Medulla oblongata (tissue), 1 donor: ENCODE results near the gene PANX2.
"Not testable (repeated sequence)": the region's sequence is repeated elsewhere in the genome, so short reads cannot be mapped to it uniquely, and the experiment has no call there.

Experiments used
- DNase-seq: peaks from one replicate; pipeline ENCODE4 v3.0.0-alpha.2; 2015; ENCODE audit errors: extremely low spot score

The PANX2 gene

DNA sequence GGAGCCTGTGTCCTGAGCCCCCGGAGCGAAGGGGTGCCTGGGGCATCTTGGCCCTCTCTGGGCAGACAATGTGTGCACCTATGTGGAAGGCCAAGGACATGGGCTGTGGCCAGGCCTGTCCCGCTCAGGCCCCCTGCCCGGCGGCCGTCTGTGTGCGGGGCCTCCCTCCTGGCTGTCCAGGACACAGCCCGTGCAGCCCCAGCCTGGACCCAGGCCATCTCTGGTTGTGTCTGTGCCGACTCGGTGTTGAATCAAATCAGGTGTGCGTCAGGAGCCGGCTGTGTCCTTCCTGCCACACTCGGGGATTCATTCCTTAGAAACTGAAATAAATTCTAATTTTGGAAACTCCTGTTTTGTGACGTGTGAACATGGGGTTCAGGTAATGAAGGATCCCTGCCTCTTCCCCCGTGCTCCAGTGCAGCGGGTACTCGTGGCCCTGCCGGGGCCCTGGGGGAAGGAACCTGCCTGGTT, 28.8 kb downstream of the PANX2 start:
- no peak for DNase-seq

DNA sequence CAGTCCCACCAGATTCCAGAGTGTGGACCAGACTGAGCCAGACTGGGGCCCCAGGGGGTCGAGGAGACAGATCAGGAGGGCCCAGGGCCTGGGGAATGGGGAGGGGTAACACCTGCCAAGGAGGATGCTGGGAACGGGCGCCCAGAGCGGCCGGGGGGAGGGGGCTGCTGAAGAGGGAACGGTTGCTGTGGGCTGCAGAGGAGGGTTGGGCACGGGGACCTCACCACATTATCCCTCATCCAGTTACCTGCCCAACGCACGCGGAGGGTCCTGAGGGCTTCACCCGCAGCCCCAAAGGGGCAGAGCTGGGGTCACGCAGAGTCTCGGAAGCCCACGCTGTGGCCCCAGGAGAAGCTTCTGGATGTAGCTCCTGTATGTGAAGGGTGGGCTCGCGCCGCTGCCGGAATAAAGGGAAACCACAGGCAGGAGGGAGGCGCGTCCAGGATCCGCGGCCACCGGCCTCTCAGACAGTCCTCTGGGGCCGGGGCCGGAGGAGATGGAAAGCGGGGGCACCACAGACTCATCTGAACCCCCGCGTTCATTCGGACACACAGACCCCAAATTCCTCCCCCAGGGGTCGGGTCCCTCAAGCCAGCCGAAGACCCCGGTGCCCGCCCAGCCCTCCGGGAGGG, 29.4 kb downstream of the PANX2 start:
- no peak for DNase-seq

DNA sequence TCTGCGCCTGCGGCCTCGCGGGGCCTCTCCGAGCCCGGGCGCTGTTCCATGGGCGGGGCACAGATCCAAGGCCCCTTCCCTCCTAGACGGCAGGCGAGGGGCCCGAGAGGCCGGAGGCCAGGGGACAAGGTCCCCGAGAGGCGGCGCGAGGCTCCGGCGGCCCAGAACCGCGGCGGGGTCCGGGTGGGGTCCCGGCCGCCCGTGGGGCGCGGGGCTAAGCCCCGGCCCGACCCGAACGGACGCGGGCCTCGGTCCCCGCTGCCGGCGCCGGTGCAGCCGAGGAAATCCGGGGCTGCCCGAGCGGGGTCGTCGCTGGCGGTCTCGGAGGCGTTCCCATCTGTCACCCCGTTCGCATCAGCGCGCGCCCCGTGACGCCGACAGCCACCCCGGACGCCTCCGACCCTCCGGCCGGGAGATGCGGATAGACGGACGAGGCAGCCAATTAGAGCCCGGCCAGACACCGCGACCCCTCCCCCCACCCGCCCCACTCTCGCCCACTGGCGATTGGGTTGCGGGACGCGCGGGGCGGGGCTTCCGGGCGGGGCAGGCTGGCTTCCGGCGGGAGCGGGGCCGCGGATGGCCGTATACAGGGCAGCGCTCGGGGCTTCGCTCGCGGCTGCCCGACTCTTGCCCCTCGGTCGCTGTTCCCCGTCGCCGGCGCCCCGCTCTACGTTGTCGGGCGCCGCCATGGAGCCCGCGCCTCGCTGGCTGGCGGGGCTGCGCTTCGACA, 30.1 kb downstream of the PANX2 start, which contains the start of gene SELENOO:
SELENOO (plus strand) TSS at position 551 of the 730 bp plus-strand sequence; CDS start at position 577, 26 bp downstream.
- peak; percentile 91 for DNase-seq

DNA sequence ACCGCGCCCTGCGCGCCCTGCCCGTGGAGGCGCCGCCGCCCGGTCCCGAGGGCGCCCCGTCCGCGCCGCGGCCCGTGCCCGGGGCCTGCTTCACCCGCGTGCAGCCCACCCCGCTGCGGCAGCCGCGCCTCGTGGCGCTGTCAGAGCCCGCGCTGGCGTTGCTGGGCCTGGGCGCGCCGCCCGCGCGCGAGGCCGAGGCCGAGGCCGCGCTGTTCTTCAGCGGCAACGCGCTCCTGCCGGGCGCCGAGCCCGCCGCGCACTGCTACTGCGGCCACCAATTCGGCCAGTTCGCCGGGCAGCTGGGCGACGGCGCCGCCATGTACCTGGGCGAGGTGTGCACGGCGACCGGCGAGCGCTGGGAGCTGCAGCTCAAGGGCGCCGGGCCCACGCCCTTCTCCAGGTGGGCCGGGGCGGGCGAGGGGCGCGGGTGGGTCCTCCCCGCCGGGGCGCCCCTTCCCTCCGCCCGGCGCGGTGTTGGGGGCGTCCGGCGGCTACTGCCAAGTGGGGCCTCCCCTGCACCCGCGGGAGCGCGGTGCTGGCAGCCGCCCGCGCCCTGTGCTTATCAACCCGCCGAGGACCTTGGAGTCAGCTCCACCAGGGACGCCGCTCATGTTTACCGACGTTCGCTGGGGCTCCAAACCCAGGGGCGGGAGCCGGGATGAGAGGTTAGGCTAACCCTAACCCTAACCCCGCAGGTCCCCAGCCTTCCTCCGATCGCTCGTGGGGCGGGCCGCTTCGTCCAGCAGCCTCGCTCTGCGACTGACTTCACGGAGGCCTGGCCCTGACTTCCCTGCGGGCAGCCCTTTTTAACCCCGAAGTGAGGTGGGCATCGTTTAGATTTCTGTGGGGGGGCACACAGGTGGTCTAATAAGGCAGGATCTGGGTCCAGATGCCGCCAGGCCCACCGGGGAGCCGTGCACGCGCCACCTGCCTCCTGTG, 30.9 kb downstream of the PANX2 start:
- DNase-seq = no peak

DNA sequence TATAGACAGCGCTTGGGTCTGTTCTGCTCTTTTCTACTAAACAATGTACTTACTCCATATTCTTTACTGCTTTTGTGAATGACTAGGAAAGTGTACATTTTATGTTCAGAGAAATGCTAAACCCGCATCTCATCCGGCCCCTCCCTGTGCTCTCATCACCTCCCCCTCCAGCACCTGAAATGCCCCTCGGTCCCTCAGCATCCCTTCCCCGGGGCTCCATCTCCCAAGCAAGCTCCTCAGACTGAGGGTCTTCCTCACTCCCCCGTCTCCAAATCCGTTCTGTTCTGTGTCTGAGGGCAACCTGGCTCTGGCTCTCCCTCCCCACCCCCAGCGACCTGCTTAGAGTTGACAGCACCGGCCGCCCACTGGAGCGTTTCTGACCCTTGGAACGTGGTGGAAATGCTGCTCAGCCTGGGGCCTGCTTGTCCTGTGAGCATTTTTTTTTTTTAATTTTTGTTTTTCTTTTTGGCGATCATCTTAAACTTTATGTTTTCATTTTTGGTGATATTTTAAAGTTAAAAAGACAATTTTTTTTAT, 31.7 kb downstream of the PANX2 start:
- no peak for DNase-seq

DNA sequence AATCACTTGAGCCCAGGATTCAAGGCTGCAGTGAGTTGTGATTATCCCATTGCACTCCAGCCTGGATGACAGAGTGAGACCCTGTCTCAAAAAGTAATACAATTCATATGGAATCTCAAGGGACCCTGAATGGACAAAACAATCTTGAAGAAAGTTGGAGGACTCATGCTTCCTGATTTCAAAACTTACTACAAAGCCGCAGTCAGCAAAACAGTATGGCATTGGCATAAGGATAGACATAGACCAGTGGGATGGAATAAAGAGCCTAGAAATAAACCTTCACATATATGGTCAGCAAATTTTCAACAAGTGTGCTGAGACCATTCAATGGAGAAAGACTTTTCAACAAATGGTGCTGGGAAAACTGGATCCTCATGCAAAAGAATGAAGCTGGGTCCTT, 32.8 kb downstream of the PANX2 start:
- no peak for DNase-seq

DNA sequence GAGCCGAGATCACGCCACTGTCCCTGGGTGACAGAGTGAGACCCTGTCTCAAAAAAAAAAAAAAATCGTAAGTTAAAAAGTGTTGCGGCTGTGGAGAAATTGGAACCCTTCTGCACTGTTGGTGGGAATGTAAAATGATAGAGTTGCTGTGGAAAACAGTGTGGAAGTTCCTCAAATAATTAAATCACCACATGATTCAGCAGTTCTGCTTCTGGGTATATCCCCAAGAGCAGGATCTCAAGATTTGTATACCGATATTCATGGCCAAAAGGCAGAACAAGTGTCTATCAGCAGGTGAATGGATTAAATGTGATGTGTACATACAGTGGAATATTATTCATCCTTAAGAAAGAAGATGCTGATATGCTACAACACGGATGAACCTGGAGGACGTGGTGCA, 34.0 kb downstream of the PANX2 start:
- DNase-seq = no peak

DNA sequence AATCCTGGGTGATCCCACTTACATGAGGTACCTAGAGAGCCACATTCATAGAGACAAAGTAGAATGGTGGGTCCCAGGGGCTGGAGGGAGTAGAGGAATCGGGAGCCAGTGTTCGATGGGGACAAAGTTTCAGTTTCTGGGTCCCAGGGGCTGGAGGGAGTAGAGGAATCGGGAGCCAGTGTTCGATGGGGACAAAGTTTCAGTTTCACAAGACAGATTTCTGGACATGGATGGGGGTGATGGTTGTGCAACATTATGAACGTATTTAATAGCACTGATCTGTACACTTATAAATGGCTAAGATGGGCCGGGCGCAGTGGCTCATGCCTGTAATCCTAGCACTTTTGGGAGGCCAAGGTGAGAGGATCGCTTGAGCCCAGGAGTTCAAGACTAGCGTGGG, 34.5 kb downstream of the PANX2 start:
- not testable (repeated sequence) for DNase-seq

DNA sequence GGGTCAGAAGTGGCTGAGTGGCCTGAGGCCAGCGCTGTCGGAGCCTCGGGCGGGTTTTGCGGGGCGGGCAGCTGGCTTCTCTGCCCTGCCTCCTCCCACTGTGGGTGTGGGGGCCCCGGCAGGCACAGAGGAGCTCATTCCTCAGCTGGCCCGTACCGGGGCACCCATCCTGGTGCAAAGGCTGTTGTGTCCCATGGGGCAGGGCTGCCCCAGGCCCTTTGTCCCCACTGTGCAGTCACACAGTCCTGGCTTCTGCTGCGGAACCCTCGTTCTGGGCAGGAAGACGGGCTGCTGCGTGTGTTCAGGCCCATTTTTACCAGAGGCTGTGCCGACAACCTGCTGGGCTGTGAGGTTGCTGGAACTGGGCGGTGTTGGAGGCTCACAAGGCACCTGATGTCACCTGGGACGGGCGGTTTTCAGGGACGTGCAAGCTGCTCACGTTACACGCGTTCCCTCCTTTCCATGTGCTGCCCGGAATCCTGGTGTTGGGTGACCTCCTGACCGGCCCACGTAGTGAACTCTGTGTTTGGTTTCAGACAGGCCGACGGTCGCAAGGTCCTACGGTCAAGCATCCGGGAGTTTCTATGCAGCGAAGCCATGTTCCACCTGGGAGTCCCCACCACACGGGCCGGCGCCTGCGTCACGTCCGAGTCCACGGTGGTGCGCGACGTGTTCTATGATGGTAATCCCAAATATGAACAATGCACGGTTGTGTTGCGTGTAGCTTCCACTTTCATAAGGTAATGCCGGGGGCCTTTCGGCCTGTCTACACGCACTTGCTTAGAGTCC, 35.4 kb downstream of the PANX2 start:
- DNase-seq = no peak

DNA sequence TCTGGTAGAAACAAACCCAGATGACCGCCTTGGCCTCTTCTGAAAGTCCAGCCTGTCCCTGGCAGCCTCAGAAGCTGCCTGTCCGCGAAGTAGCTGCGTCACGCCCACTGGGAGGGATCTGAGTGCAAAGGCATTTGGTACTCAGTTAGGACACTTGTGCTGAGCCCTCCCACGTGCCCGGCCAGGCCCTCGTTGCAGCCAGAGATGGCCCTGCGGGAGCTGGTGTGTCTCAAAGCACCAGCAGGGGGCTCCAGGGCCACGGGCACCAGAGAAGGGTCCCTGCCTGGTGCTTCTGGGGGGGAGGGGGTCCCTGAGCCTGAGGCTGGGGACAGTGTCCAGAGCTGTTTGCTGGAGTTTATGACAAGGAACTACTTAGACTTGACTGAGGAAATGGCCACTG, 36.1 kb downstream of the PANX2 start:
- peak; percentile 61 for DNase-seq

DNA sequence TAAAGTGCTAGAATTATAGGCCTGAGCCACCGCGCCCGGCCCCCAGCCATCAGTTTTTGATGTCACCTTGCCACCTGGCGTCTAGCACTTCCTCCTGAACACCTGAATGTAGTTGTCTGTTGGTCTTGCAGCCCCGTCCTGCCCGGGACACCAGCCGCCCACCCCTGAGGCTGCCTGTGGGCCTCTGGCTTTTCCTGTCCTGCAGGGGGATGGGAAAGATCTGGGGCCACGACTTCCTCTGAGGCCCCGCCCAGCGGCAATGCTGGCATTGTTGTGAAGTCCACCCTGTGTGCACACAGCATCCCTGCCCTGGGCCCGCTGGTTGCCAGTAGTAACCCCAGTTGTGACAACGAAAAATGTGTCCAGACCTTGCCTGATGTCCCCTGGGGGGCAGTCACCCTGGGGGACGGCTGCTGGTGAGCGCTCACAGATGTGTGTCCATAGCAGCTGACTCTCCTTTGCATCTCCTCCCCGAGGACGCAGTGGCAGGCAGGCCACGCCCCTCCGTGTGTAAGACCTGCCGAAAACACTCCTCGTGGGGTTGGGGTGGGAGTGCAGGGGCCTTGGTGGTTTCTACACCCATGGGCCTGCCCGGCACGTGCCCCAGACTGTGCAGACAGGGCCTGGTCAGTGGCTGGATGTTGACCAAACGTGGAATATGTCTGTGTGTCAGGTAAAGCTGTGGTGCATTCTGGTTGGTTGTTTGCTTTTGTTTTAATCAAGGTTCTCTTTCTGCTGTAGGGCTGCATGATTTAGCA, 37.0 kb downstream of the PANX2 start:
- DNase-seq = no peak

DNA sequence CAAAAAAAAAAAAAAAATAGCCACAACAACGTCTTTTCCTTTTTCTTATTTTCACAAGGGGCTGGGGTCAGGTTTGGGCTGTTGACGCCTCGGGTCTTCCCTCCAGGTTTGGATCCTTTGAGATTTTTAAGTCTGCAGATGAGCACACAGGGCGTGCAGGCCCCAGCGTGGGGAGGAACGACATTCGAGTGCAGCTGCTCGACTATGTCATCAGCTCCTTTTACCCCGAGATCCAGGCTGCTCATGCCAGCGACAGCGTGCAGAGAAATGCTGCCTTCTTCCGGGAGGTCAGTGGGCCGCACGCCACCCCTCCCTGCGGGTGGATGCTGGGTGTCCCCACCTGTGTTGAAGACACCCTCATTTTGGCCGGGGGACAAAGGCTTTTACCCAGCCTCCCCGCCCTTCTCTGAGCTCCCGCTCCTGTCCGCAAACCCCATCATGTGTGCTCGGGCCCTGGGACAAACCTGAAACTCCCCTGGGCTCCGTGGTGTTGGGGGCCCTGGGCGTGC, 38.0 kb downstream of the PANX2 start:
- no peak for DNase-seq

DNA sequence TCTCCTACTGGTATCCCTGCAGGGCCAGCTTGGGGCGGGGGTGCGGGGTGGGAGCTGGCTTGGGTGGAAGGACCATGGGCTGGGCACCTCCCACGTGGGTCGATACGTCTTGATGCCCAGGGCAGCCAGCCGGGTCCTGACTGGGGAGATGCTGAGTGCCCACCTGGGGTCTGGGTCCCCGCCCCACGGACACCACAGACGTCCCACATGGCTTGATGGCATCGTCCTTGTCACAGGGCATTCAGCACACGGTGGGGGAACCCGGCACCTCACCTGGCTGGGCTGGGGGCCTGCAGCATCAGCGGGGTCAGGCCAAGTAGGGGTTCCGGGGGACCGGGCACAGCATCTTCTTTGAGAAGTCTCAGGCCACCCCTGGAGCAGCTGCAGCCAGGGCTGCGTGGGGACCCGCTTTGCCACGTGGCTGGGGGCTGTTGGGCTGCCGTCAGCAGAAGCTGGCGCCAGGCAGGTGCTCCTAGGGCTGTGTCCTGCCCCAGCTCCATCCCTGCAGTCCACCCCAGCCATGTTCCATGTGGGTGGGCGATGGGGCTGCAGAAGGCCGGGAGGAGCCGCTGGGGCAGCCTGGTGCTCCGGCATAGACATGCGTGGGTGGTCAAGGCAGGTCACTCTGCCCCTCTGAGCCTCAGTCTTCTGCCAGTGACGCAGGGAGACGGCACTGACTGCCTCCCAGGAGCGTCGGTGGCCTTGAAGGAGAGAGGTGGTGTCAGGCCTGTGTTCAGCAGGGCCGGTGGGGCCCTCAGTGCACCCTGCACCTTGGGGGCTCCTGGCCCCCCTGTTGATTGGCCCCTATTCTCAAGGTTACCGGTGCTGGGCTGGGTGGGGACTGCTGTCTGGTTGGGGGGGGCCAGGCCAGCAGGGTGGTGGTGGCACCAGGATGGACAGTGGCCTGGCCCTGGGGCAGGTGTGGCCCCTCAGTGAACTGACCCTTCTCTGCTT, 38.7 kb downstream of the PANX2 start:
- DNase-seq = no peak

DNA sequence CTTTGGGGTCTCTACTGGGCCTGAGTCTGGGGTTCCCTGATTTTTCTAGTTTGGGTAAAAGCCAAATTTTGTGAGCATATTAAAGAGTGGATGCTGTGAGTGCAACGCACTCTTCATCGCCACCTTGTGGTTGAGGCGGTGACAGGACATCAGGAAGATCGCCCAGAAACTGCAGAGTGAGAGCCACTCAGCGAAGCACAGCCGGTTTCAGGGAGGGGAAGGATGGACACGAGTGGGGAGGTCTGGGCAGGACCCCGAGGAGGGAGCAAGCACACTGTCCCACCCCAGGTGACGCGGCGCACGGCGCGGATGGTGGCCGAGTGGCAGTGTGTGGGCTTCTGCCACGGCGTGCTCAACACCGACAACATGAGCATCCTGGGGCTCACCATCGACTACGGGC, 39.4 kb downstream of the PANX2 start:
- peak; percentile 74 for DNase-seq

DNA sequence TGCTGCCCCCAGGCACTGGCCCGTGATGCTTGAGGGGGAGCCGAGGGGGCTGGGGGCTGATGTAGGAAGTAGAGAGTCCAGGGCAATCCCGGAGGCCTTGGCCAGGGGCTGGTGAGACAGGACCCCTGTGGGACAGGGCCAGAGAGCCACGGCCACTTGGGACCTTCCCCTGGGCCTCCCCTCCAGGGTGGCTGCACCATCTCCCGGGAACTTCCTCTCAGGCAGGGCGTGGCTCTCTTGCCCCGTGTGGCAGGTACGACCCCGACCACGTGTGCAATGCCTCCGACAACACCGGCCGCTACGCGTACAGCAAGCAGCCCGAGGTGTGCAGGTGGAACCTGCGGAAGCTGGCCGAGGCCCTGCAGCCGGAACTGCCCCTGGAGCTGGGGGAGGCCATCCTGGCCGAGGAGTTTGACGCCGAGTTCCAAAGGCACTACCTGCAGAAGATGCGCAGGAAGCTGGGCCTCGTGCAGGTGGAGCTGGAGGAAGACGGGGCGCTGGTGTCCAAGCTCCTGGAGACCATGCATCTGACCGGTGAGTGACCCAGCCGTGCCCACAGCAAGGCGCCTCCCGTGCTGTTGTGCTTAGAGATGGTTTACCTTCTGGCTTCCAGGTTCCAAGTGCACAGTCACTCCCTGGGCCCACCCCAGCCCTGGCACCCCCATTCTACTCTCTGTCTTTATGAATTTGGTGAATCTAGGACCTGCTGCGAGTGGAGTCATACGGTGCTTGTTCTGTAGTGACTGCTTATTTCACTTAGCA, 40.0 kb downstream of the PANX2 start:
- DNase-seq = no peak

DNA sequence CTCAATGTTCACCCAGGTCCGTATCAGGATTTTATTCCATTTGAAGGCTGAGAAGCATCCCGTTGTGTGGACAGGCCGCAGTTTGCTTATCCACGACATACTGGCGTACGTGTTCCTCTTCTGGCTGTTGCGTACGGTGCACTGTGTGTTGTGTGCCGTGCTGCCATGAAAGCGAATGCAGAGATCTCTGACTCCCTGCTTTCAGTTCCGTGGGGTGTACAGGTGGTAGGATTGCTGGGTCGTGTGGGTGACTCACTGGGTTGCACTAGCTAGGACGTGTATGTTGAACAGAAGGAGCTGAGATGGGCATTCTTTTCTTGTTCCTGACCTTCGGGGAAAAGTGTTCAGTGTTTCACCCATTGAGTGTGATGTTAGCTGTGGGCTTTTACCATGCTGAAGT, 40.6 kb downstream of the PANX2 start:
- DNase-seq = no peak

DNA sequence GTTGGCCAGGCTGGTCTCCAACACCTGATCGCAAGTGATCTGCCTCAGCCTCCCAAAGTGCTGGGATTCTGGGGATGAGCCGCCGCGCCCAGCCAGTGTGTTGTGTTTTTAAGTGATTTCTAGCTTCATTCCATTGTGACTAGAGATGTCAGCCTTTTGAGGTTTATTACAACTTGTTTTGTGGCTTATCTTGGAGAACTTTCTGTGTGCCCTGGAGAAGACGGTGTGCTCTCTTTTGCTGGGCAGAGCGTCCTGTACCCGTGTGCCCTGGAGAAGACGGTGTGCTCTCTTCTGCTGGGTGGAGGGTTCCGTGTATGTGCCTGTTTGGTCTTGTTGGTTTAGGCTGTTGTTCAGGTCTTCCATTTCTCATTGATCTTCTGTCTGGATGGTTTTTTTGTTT, 42.7 kb downstream of the PANX2 start:
- DNase-seq = no peak

DNA sequence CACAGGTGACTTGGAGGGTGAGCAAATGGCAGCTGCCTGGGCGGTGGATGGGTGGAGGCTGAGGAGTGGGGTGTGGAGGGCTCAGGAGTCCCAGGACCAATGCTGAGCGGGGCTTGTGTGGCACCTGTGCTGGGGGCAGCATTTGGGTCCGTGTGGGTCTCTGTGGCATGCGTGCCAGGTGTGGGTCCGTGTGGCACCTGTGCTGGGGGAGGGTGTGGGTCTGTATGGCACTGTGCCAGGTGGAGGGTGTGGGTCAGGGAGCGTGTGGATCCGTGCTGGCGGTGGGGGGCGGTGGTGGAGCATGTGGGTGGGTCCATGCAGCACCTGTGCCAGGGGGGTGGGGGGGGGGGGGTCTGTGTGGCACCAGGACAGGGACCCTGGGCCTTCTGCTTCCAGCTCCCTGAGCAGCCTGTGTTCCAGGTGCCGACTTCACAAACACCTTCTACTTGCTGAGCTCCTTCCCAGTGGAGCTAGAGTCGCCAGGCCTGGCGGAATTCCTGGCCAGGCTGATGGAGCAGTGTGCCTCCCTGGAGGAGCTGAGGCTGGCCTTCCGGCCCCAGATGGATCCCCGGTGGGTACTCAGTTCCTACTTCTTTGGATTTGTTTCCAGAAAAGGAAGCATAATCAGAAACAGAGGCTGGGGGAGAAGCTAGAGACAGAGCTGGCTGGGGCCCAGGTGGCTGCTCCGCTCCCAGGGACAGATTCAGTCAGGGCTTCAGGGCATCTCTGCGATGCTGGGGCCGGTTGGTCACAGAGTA, 44.9 kb downstream of the PANX2 start:
- no peak for DNase-seq
